GM23338 (cell line): ENCODE data around the gene LLGL2. TPM values are rescaled to one million over a fixed set of nuclear protein-coding genes. Genes with fewer than 3 reads are reported as not detected.

ENCODE experiments used
- ATAC-seq: fragments of 200-7000 bp; cut with Tn5 transposase; 3 replicates; pipeline ENCODE4 v1.9.1; 2020
- DNase-seq: peaks from one replicate; pipeline ENCODE4 v3.0.0-alpha.2; 2015; ENCODE audit warnings: low spot score
- H2AFZ ChIP-seq: fragments of 200-600 bp; sonication (generic); 2 replicates; pipeline ENCODE4 v1.8.0; 2016; ENCODE audit warnings: antibody characterized with exemption, mild to moderate bottlenecking, moderate library complexity
- H3F3A ChIP-seq: fragments of 200-600 bp; sonication (generic); replicated peaks from 2 replicates; pipeline ENCODE4 v1.8.0; 2017; ENCODE audit warnings: antibody characterized with exemption, mixed run types, low read depth
- H3K27ac ChIP-seq: fragments of 200-600 bp; sonication (generic); 2 replicates; pipeline ENCODE4 v1.6.1; 2016; ENCODE audit warnings: low read depth
- H3K27me3 ChIP-seq: fragments of 200-600 bp; sonication (generic); 2 replicates; pipeline ENCODE4 v1.8.0; 2016; ENCODE audit warnings: mild to moderate bottlenecking, mixed run types, moderate library complexity; ENCODE audit not compliant: insufficient read depth
- H3K36me3 ChIP-seq: fragments of 200-600 bp; sonication (generic); 2 replicates; pipeline ENCODE4 v1.8.0; 2016; ENCODE audit warnings: mild to moderate bottlenecking; ENCODE audit not compliant: insufficient read depth
- H3K4me1 ChIP-seq: fragments of 200-600 bp; sonication (generic); 2 replicates; pipeline ENCODE4 v1.8.0; 2016; ENCODE audit warnings: mild to moderate bottlenecking, moderate library complexity; ENCODE audit not compliant: insufficient read depth
- H3K4me2 ChIP-seq: fragments of 200-600 bp; sonication (generic); 2 replicates; pipeline ENCODE4 v1.7.1; 2017; ENCODE audit warnings: mixed run types
- H3K4me3 ChIP-seq: fragments of 200-600 bp; sonication (generic); 2 replicates; pipeline ENCODE4 v1.6.1; 2016; ENCODE audit warnings: mixed run types
- H3K79me2 ChIP-seq: fragments of 200-600 bp; sonication (generic); replicated peaks from 2 replicates; pipeline ENCODE4 v1.8.0; 2017; ENCODE audit warnings: mild to moderate bottlenecking; ENCODE audit not compliant: insufficient read depth
- H3K9me2 ChIP-seq: fragments of 200-600 bp; sonication (generic); 2 replicates; pipeline ENCODE4 v1.8.0; 2017; ENCODE audit not compliant: insufficient read depth
- H4K20me1 ChIP-seq: fragments of 200-600 bp; sonication (generic); replicated peaks from 2 replicates; pipeline ENCODE4 v1.8.0; 2017; ENCODE audit warnings: mild to moderate bottlenecking; ENCODE audit not compliant: insufficient read depth
- H3K27ac Mint-ChIP-seq: 2 replicates; pipeline ENCODE4 v1.8.0; 2020; ENCODE audit warnings: inconsistent platforms, mild to moderate bottlenecking, moderate library complexity, mixed read lengths
- H3K27me3 Mint-ChIP-seq: 3 replicates; pipeline ENCODE4 v1.8.0; 2022; ENCODE audit warnings: low read depth, mild to moderate bottlenecking, moderate library complexity, mixed read lengths, inconsistent platforms; ENCODE audit not compliant: insufficient read depth, poor library complexity
- H3K36me3 Mint-ChIP-seq: 3 replicates; pipeline ENCODE4 v1.8.0; 2021; ENCODE audit warnings: low read depth, mild to moderate bottlenecking, inconsistent platforms, moderate library complexity, mixed read lengths
- H3K4me1 Mint-ChIP-seq: 3 replicates; pipeline ENCODE4 v1.8.0; 2020; ENCODE audit warnings: mild to moderate bottlenecking, inconsistent platforms, mixed read lengths
- H3K4me3 Mint-ChIP-seq: 3 replicates; pipeline ENCODE4 v1.8.0; 2021; ENCODE audit warnings: moderate library complexity, mild to moderate bottlenecking, inconsistent platforms, mixed read lengths
- H3K9me3 Mint-ChIP-seq: 3 replicates; pipeline ENCODE4 v1.8.0; 2020; ENCODE audit warnings: moderate library complexity, mild to moderate bottlenecking, inconsistent platforms, mixed read lengths
- CREB1 ChIP-seq: fragments of 250-450 bp; sonication (Bioruptor Pico); IDR thresholded peaks from 2 replicates; pipeline ENCODE4 v1.5.0; 2020; ENCODE audit warnings: low read depth, mild to moderate bottlenecking, moderate library complexity
- EZH2 ChIP-seq: fragments of 200-600 bp; sonication (generic); IDR thresholded peaks from one replicate; pipeline ENCODE4 v1.8.0; 2017; ENCODE audit warnings: antibody characterized with exemption, mild to moderate bottlenecking, low read depth; ENCODE audit not compliant: unreplicated experiment
- EZH2phosphoT487 ChIP-seq: fragments of 200-600 bp; sonication (generic); IDR thresholded peaks from one replicate; pipeline ENCODE4 v1.8.1; 2018; ENCODE audit warnings: antibody characterized with exemption; ENCODE audit not compliant: unreplicated experiment
- JUNB ChIP-seq: IDR thresholded peaks from one replicate; pipeline ENCODE4 v1.6.1; 2016; ENCODE audit warnings: antibody characterized with exemption; ENCODE audit not compliant: unreplicated experiment
- NANOG ChIP-seq: IDR thresholded peaks from 2 replicates; pipeline ENCODE4 v1.6.1; 2016; ENCODE audit warnings: antibody characterized with exemption, borderline replicate concordance
- POLR2AphosphoS5 ChIP-seq: IDR thresholded peaks from 2 replicates; pipeline ENCODE4 v1.6.1; 2016; ENCODE audit warnings: antibody characterized with exemption, low read depth
- STAT1 ChIP-seq: IDR thresholded peaks from one replicate; pipeline ENCODE4 v1.6.1; 2016; ENCODE audit warnings: antibody characterized with exemption; ENCODE audit not compliant: unreplicated experiment
- ZNF114 ChIP-seq: fragments of 250-450 bp; sonication (Bioruptor Pico); IDR thresholded peaks from 2 replicates; pipeline ENCODE4 v1.5.0; 2020; ENCODE audit warnings: mild to moderate bottlenecking, moderate library complexity
- ZNF331 ChIP-seq: fragments of 250-450 bp; sonication (Bioruptor Pico); IDR thresholded peaks from 2 replicates; pipeline ENCODE4 v1.5.0; 2020; ENCODE audit warnings: low read depth, mild to moderate bottlenecking, moderate library complexity
- polyA plus RNA-seq: library from polyadenylated mRNA; unstranded; fragments of >200 nt; fragmentation: Nextera tagmentation; extraction: Ambion mirVana; gene quantifications from 2 replicates; pipeline ENCODE4 v1.2.1, GENCODE V29; 2016
- total RNA-seq: library from RNA; depleted of rRNA; stranded (reverse); fragments of >200 nt; shearing (Covaris generic); gene quantifications from 2 replicates; pipeline ENCODE4 v1.2.3, GENCODE V29; 2014
- TF ChIP-seq, protein P1 (sequence below): IDR thresholded peaks from 2 replicates; pipeline ENCODE4 v1.6.1; 2016; ENCODE audit warnings: antibody characterized with exemption
- TF ChIP-seq, protein P2 (sequence below): IDR thresholded peaks from one replicate; pipeline ENCODE4 v1.6.1; 2018; ENCODE audit warnings: antibody characterized with exemption; ENCODE audit not compliant: unreplicated experiment
- TF ChIP-seq, protein P3 (sequence below), 2 experiments: fragments of 200-600 bp in 1 of 2; sonication (generic) in 1 of 2; conservative IDR thresholded peaks; 2 replicates each; pipeline versions ENCODE4 v1.5.1 to v1.6.1; 2016 to 2017; ENCODE audit warnings: antibody characterized with exemption in 2 of 2, low read depth in 2 of 2, mild to moderate bottlenecking in 2 of 2, moderate library complexity in 1 of 2
- TF ChIP-seq, protein P4 (sequence below): fragments of 250-450 bp; sonication (Bioruptor Pico); IDR thresholded peaks from 2 replicates; pipeline ENCODE4 v1.5.0; 2020; ENCODE audit warnings: mild to moderate bottlenecking, moderate library complexity

The LLGL2 gene
- total and polyA plus RNA-seq, 2 experiments from 2014 or later: 62.5 to 78.5 TPM

- ATAC-seq: no peak
- Histone ChIP-seq H3K36me3 (no peaks in the 10 kb centered on the region), H3K4me2 (no peak overlapping the region), H3K4me1 (no peaks in the 10 kb centered on the region), H3K79me2 (no peaks in the 10 kb centered on the region), H2AFZ (no peak overlapping the region), H4K20me1 (no peaks in the 10 kb centered on the region), H3F3A (no peaks in the 10 kb centered on the region), H3K4me3 (no peak overlapping the region), H3K9me2 (no peaks in the 10 kb centered on the region), H3K27ac (no peak overlapping the region), H3K27me3 (no peaks in the 10 kb centered on the region)
- Mint-ChIP-seq H3K9me3 (no peaks in the 10 kb centered on the region), H3K36me3 (no peaks in the 10 kb centered on the region; the same call in 2 of the 3 replicates), H3K4me1 (no peaks in the 10 kb centered on the region), H3K27ac (no peak overlapping the region), H3K27me3 (peaks cover 8% of the 10 kb centered on the region), H3K4me3 (no peak overlapping the region)
- no peak for DNase-seq
- TF ChIP-seq STAT1 (no peak), POLR2AphosphoS5 (no peak), JUNB (no peak), NANOG (no peak), ZNF331 (CRISPR knock-in tag) (no peak), ZNF114 (no peak), EZH2 (no peak), EZH2phosphoT487 (no peak), CREB1 (no peak)
- TF ChIP-seq, protein P1, sequence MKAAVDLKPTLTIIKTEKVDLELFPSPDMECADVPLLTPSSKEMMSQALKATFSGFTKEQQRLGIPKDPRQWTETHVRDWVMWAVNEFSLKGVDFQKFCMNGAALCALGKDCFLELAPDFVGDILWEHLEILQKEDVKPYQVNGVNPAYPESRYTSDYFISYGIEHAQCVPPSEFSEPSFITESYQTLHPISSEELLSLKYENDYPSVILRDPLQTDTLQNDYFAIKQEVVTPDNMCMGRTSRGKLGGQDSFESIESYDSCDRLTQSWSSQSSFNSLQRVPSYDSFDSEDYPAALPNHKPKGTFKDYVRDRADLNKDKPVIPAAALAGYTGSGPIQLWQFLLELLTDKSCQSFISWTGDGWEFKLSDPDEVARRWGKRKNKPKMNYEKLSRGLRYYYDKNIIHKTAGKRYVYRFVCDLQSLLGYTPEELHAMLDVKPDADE: no peak
- TF ChIP-seq, protein P2, sequence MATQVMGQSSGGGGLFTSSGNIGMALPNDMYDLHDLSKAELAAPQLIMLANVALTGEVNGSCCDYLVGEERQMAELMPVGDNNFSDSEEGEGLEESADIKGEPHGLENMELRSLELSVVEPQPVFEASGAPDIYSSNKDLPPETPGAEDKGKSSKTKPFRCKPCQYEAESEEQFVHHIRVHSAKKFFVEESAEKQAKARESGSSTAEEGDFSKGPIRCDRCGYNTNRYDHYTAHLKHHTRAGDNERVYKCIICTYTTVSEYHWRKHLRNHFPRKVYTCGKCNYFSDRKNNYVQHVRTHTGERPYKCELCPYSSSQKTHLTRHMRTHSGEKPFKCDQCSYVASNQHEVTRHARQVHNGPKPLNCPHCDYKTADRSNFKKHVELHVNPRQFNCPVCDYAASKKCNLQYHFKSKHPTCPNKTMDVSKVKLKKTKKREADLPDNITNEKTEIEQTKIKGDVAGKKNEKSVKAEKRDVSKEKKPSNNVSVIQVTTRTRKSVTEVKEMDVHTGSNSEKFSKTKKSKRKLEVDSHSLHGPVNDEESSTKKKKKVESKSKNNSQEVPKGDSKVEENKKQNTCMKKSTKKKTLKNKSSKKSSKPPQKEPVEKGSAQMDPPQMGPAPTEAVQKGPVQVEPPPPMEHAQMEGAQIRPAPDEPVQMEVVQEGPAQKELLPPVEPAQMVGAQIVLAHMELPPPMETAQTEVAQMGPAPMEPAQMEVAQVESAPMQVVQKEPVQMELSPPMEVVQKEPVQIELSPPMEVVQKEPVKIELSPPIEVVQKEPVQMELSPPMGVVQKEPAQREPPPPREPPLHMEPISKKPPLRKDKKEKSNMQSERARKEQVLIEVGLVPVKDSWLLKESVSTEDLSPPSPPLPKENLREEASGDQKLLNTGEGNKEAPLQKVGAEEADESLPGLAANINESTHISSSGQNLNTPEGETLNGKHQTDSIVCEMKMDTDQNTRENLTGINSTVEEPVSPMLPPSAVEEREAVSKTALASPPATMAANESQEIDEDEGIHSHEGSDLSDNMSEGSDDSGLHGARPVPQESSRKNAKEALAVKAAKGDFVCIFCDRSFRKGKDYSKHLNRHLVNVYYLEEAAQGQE: no peak
- TF ChIP-seq, protein P3, sequence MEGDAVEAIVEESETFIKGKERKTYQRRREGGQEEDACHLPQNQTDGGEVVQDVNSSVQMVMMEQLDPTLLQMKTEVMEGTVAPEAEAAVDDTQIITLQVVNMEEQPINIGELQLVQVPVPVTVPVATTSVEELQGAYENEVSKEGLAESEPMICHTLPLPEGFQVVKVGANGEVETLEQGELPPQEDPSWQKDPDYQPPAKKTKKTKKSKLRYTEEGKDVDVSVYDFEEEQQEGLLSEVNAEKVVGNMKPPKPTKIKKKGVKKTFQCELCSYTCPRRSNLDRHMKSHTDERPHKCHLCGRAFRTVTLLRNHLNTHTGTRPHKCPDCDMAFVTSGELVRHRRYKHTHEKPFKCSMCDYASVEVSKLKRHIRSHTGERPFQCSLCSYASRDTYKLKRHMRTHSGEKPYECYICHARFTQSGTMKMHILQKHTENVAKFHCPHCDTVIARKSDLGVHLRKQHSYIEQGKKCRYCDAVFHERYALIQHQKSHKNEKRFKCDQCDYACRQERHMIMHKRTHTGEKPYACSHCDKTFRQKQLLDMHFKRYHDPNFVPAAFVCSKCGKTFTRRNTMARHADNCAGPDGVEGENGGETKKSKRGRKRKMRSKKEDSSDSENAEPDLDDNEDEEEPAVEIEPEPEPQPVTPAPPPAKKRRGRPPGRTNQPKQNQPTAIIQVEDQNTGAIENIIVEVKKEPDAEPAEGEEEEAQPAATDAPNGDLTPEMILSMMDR (conservative IDR thresholded peaks at IDR 0.05; ENCODE audit: low read depth in 2 of 2): no peak
- TF ChIP-seq, protein P4, sequence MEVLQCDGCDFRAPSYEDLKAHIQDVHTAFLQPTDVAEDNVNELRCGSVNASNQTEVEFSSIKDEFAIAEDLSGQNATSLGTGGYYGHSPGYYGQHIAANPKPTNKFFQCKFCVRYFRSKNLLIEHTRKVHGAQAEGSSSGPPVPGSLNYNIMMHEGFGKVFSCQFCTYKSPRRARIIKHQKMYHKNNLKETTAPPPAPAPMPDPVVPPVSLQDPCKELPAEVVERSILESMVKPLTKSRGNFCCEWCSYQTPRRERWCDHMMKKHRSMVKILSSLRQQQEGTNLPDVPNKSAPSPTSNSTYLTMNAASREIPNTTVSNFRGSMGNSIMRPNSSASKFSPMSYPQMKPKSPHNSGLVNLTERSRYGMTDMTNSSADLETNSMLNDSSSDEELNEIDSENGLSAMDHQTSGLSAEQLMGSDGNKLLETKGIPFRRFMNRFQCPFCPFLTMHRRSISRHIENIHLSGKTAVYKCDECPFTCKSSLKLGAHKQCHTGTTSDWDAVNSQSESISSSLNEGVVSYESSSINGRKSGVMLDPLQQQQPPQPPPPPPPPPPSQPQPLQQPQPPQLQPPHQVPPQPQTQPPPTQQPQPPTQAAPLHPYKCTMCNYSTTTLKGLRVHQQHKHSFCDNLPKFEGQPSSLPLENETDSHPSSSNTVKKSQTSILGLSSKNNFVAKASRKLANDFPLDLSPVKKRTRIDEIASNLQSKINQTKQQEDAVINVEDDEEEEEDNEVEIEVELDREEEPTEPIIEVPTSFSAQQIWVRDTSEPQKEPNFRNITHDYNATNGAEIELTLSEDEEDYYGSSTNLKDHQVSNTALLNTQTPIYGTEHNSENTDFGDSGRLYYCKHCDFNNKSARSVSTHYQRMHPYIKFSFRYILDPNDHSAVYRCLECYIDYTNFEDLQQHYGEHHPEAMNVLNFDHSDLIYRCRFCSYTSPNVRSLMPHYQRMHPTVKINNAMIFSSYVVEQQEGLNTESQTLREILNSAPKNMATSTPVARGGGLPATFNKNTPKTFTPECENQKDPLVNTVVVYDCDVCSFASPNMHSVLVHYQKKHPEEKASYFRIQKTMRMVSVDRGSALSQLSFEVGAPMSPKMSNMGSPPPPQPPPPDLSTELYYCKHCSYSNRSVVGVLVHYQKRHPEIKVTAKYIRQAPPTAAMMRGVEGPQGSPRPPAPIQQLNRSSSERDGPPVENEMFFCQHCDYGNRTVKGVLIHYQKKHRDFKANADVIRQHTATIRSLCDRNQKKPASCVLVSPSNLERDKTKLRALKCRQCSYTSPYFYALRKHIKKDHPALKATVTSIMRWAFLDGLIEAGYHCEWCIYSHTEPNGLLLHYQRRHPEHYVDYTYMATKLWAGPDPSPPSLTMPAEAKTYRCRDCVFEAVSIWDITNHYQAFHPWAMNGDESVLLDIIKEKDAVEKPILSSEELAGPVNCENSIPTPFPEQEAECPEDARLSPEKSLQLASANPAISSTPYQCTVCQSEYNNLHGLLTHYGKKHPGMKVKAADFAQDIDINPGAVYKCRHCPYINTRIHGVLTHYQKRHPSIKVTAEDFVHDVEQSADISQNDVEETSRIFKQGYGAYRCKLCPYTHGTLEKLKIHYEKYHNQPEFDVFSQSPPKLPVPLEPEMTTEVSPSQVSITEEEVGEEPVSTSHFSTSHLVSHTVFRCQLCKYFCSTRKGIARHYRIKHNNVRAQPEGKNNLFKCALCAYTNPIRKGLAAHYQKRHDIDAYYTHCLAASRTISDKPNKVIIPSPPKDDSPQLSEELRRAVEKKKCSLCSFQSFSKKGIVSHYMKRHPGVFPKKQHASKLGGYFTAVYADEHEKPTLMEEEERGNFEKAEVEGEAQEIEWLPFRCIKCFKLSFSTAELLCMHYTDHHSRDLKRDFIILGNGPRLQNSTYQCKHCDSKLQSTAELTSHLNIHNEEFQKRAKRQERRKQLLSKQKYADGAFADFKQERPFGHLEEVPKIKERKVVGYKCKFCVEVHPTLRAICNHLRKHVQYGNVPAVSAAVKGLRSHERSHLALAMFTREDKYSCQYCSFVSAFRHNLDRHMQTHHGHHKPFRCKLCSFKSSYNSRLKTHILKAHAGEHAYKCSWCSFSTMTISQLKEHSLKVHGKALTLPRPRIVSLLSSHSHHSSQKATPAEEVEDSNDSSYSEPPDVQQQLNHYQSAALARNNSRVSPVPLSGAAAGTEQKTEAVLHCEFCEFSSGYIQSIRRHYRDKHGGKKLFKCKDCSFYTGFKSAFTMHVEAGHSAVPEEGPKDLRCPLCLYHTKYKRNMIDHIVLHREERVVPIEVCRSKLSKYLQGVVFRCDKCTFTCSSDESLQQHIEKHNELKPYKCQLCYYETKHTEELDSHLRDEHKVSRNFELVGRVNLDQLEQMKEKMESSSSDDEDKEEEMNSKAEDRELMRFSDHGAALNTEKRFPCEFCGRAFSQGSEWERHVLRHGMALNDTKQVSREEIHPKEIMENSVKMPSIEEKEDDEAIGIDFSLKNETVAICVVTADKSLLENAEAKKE (CRISPR knock-in tag): no peak
These were observed 81.6 kb downstream of the LLGL2 start for GRCh38 chr17:75607086-75607485.
